DMS53 treated with DMSO at 0.1 percent for 48 hours (cell line): ENCODE results near the gene ADTRP.
"Not testable (repeated sequence)": the region's sequence is repeated elsewhere in the genome, so short reads cannot be mapped to it uniquely, and the experiment has no call there.

ENCODE experiments used
- DNase-seq: peaks from one replicate; lab custom pipeline; 2025; ENCODE audit not compliant: unreplicated experiment; lab: John Stamatoyannopoulos, UW

ADTRP gene

GRCh38 chr6:11702089-11702488, 76.5 kb downstream of the ADTRP start:
- DNase-seq, result no peak

- DNase-seq, result no peak
These were observed 77.0 kb downstream of the ADTRP start for GRCh38 chr6:11701573-11701972.

GRCh38 chr6:11700118-11700718, 78.4 kb downstream of the ADTRP start:
- peak; percentile 62 for DNase-seq

GRCh38 chr6:11699576-11699975, 79.0 kb downstream of the ADTRP start:
- no peak for DNase-seq

GRCh38 chr6:11692451-11693376, 85.9 kb downstream of the ADTRP start:
- no peak for DNase-seq

- no peak for DNase-seq
These were observed 88.8 kb downstream of the ADTRP start for GRCh38 chr6:11689847-11690246.

- not testable (repeated sequence) for DNase-seq
These were observed 89.2 kb downstream of the ADTRP start for GRCh38 chr6:11689400-11689799.

- no peak for DNase-seq
These were observed 90.2 kb downstream of the ADTRP start for GRCh38 chr6:11688425-11688709.

GRCh38 chr6:11685481-11686093, 93.0 kb downstream of the ADTRP start:
- no peak for DNase-seq

- DNase-seq, result no peak
These were observed 93.6 kb downstream of the ADTRP start for GRCh38 chr6:11684901-11685480.

GRCh38 chr6:11683871-11684270, 94.7 kb downstream of the ADTRP start:
- DNase-seq, result no peak

GRCh38 chr6:11682561-11682975, 96.0 kb downstream of the ADTRP start:
- no peak for DNase-seq

- no peak for DNase-seq
These were observed 96.8 kb downstream of the ADTRP start for GRCh38 chr6:11681770-11682169.

- no peak for DNase-seq
These were observed 97.2 kb downstream of the ADTRP start for GRCh38 chr6:11681357-11681756.

- not testable (repeated sequence) for DNase-seq
These were observed 98.1 kb downstream of the ADTRP start for GRCh38 chr6:11680479-11680878.

GRCh38 chr6:11679099-11679498, 99.5 kb downstream of the ADTRP start:
- DNase-seq, result no peak

- no peak for DNase-seq
These were observed 103.0 kb downstream of the ADTRP start for GRCh38 chr6:11675601-11676000.

- DNase-seq, result no peak
These were observed 105.9 kb downstream of the ADTRP start for GRCh38 chr6:11672669-11673068.

- no peak for DNase-seq
These were observed 106.3 kb downstream of the ADTRP start for GRCh38 chr6:11672256-11672655.

- DNase-seq, result no peak
These were observed 108.9 kb downstream of the ADTRP start for GRCh38 chr6:11669696-11670095.

- no peak for DNase-seq
These were observed 110.1 kb downstream of the ADTRP start for GRCh38 chr6:11668455-11668854.

- DNase-seq, result no peak
These were observed 110.7 kb downstream of the ADTRP start for GRCh38 chr6:11667876-11668275.
